ENCODE data around the gene RELN. TPM values are rescaled to one million over a fixed set of nuclear protein-coding genes. Genes with fewer than 3 reads are reported as not detected.

The RELN gene
- total and polyA plus RNA-seq, 12 donors = 0.22 to 1.9 (median 0.93) TPM

- no peaks in the 10 kb centered on the region for H3K4me1 ChIP-seq
- intact Hi-C loops (cut with DNase I) = no loop called here
- TF ChIP-seq CTCF (IDR thresholded peaks at IDR 0.05) = no peak
- DNase-seq (no peak), ATAC-seq (no peak)
- no peak overlapping the region for H3K27ac ChIP-seq
- no peaks in the 10 kb centered on the region for H3K27me3 ChIP-seq
- H3K4me3 ChIP-seq = no peak overlapping the region
- no peaks in the 10 kb centered on the region for H3K9me3 ChIP-seq
- H3K36me3 ChIP-seq = no peaks in the 10 kb centered on the region
- 84 to 85% methylated on average over 3 of the region's 3 CpGs for WGBS, 2 donors
These were observed 51.8 kb downstream of the RELN start for GRCh38 chr7:103937680-103938079.

DNA sequence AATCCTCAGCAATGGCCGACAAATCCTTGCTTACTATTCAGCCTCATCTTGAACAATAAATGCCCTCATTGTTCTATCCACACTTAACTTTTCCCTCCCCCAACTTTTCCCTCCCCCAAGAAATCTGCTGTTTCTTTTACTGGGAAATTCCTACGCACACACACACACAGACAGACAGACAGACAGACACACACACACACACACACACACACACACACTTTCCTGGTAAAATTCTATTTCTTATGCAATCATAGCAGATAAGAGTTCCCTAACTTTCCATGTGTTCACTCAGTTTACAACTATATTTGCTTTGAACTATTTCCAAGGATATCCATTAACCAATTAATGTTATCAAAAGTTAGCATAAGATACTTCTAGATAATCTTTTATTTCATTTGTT lies 52.9 kb downstream of the RELN start:
- intact Hi-C loops (cut with DNase I) = no loop called here
- 69 to 78% methylated on average over 2 of the region's 2 CpGs for WGBS, 2 donors
- no peaks in the 10 kb centered on the region for H3K27me3 ChIP-seq
- H3K4me3 ChIP-seq = no peak overlapping the region
- DNase-seq (no peak), ATAC-seq (no peak)
- no peaks in the 10 kb centered on the region for H3K4me1 ChIP-seq
- H3K9me3 ChIP-seq = no peaks in the 10 kb centered on the region
- H3K27ac ChIP-seq = no peak overlapping the region
- TF ChIP-seq CTCF (IDR thresholded peaks at IDR 0.05) = no peak
- H3K36me3 ChIP-seq = no peaks in the 10 kb centered on the region

DNA sequence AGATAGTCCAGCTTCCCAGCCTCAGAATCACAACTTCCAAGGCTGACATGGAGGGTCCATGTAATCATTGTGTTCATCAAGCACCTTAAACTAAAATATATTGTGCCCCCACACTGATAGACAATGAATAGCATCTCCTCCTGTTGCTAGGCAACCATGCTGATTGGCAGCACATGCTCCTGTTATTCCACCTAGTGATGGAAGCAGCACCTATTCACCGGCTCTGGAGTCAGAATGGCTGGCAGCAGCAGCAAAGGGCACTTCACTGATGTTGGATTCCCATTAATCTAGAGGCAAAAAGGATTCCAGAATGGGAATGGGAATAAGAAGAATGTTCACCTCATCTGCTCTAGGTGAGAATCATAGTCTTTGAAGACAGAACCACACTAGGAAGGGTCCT lies 55.0 kb downstream of the RELN start:
- WGBS, 2 donors = 0 to 2% methylated on average over 1 of the region's 1 CpG
- H3K36me3 ChIP-seq = no peaks in the 10 kb centered on the region
- DNase-seq (no peak), ATAC-seq (no peak)
- intact Hi-C loops (cut with DNase I) = no loop called here
- H3K4me1 ChIP-seq = no peaks in the 10 kb centered on the region
- no peaks in the 10 kb centered on the region for H3K9me3 ChIP-seq
- no peaks in the 10 kb centered on the region for H3K27me3 ChIP-seq
- H3K27ac ChIP-seq = no peak overlapping the region
- no peak for TF ChIP-seq CTCF (IDR thresholded peaks at IDR 0.05)
- no peak overlapping the region for H3K4me3 ChIP-seq

- Histone ChIP-seq H3K9me3 (no peaks in the 10 kb centered on the region), H3K36me3 (no peaks in the 10 kb centered on the region), H3K27me3 (no peaks in the 10 kb centered on the region), H3K27ac (no peak overlapping the region), H3K4me3 (no peak overlapping the region), H3K4me1 (no peaks in the 10 kb centered on the region)
- no peak for DNase-seq
- WGBS, 2 donors = 43 to 47% methylated on average over 2 of the region's 2 CpGs
- ATAC-seq = no peak
- TF ChIP-seq CTCF (IDR thresholded peaks at IDR 0.05) = no peak
- intact Hi-C loops (cut with DNase I) = no loop called here
These were observed 57.1 kb downstream of the RELN start for GRCh38 chr7:103932389-103932788.

- Histone ChIP-seq H3K4me3 (no peak overlapping the region), H3K27ac (no peak overlapping the region), H3K36me3 (no peaks in the 10 kb centered on the region), H3K9me3 (no peaks in the 10 kb centered on the region), H3K4me1 (no peaks in the 10 kb centered on the region), H3K27me3 (no peaks in the 10 kb centered on the region)
- DNase-seq (no peak), ATAC-seq (no peak)
- no peak for TF ChIP-seq CTCF (IDR thresholded peaks at IDR 0.05)
- WGBS, 2 donors = 60 to 80% methylated on average over 1 of the region's 1 CpG
- intact Hi-C loops (cut with DNase I) = no loop called here
These were observed 59.6 kb downstream of the RELN start for GRCh38 chr7:103929901-103930311.
